GM19099 (cell line): ENCODE results near the gene TUSC1.

Source experiments
- POLR2A ChIP-seq: IDR thresholded peaks from 3 replicates; pipeline ENCODE4 v1.6.1; 2011; ENCODE audit warnings: low read depth; ENCODE audit not compliant: insufficient read length; ENCODE audit errors: extremely low read depth

The TUSC1 gene

GRCh38 chr9:25678147-25678666 lies at the start of gene TUSC1:
TUSC1 (minus strand) TSS chr9:25678444; CDS start chr9:25678312, 132 bp downstream.
- no peak for TF ChIP-seq POLR2A

GRCh38 chr9:25726871-25727410 lies 48.7 kb upstream of the TUSC1 start:
- no peak for TF ChIP-seq POLR2A

GRCh38 chr9:25724424-25724823 lies 46.2 kb upstream of the TUSC1 start:
- no peak for TF ChIP-seq POLR2A

GRCh38 chr9:25716220-25716872 lies 38.1 kb upstream of the TUSC1 start:
- TF ChIP-seq POLR2A, result no peak

GRCh38 chr9:25709941-25710340 lies 31.7 kb upstream of the TUSC1 start:
- TF ChIP-seq POLR2A, result no peak

DNA sequence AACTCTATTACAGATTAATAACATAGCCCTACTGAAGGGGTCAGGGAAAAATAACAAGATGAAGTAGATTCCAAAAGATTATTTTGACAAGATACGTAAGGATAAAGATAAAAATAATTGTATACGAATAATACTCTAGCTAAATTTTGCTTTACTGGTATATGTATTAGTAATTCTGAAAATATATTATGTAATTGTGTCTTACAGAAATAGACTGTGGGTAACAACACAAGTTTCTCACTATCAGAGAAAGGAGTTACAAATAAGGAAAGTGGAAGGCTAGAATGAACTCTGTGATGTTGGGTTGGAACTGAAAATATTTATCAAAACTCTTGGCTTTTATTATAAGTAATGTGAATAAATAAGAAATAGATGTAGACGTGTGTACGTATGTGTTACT lies 26.6 kb upstream of the TUSC1 start:
- no peak for TF ChIP-seq POLR2A

- no peak for TF ChIP-seq POLR2A
Measured at GRCh38 chr9:25703701-25704357, 25.6 kb upstream of the TUSC1 start.

DNA sequence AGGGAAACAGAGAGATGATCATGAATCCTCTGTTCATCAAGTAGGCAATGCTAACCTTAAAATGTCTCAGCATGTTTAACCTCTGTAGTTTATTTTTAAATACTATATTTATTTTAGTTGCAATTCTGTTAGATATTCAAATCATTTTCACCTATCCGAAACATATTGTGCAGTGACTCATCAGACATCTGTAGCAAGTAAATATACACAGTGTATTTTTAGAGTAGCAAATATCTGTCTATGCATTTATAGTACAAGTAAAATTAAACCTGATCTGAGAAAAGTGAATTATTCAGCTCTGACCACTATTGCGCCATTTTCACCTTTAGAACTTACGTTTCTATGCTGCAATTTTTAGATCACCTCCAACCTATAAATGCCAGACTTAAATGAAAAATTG lies 24.3 kb upstream of the TUSC1 start:
- TF ChIP-seq POLR2A, result no peak

- TF ChIP-seq POLR2A, result no peak
Measured at GRCh38 chr9:25700430-25700829, 22.2 kb upstream of the TUSC1 start.

- no peak for TF ChIP-seq POLR2A
Measured at GRCh38 chr9:25691786-25692185, 13.5 kb upstream of the TUSC1 start.

DNA sequence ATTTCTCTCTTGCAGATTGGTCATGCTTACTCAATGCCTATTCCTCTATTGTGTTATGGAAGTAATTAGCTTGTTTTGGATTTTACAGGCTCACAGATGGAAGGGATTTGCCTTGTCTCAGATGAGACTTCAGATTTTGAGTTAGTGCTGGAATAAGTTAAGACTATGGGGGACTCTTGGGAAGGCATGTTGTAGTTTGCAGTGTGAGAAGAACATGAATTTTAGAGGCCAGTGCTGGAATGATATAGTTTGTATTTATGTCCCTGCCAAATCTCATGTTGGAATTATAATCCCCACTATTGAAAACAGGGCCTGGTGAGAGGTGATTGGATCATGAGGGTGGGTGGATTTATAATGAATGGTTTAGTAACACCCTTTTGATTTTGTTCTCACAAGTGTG lies 6.1 kb upstream of the TUSC1 start:
- no peak for TF ChIP-seq POLR2A

- no peak for TF ChIP-seq POLR2A
Measured at GRCh38 chr9:25681266-25681665, 3.0 kb upstream of the TUSC1 start.

GRCh38 chr9:25678846-25679360 lies 659 bp upstream of the TUSC1 start:
- TF ChIP-seq POLR2A, result no peak

GRCh38 chr9:25677301-25678146 lies 720 bp downstream of the TUSC1 start:
- no peak for TF ChIP-seq POLR2A

DNA sequence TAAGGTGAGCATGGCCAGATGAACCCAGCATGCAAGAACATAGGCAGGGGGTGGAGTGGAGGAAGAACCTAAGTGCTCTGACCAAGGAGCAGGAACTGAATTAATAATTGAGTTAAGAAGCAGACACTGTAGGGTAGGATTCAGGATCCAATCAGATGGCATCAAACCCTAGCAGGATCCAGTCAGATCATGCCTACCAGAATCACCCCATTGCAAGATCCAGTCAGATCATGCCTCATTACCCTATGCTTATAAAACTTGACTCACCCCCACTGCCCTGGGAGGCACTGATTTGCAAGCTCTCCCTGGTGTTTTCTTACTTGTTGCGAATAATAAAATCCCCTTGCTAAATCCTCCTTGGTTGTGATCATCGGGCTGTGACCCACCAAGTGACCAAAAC lies 19.7 kb downstream of the TUSC1 start:
- no peak for TF ChIP-seq POLR2A

- no peak for TF ChIP-seq POLR2A
Measured at GRCh38 chr9:25654417-25654816, 23.8 kb downstream of the TUSC1 start.

- TF ChIP-seq POLR2A, result no peak
Measured at GRCh38 chr9:25648116-25648515, 30.1 kb downstream of the TUSC1 start.
